ENCODE measurements around the gene CDKL5.

The CDKL5 gene

GRCh38 chrX:18422325-18422724, 3.1 kb upstream of the CDKL5 start:
- Histone ChIP-seq H3K4me2 (ENCODE audit: low read depth, low read length, poor library complexity, severe bottlenecking) (no peak overlapping the region), H3K4me3 (ENCODE audit: low read length, poor library complexity, severe bottlenecking) (no peak overlapping the region), H3F3A (ENCODE audit: low read depth) (no peaks in the 10 kb centered on the region), H4K20me1 (ENCODE audit: insufficient read depth, low read length, poor library complexity, severe bottlenecking) (no peaks in the 10 kb centered on the region), H3K79me2 (ENCODE audit: insufficient read depth, low read length) (no peaks in the 10 kb centered on the region), H3K4me1 (ENCODE audit: insufficient read depth, low read length, poor library complexity, severe bottlenecking) (peaks cover 5% of the 10 kb centered on the region), H2AFZ (ENCODE audit: low read length) (no peak overlapping the region), H3K9me2 (replicated peaks; ENCODE audit: low read depth, low read length) (no peaks in the 10 kb centered on the region), H3K9ac (ENCODE audit: low read depth, low read length, poor library complexity, severe bottlenecking) (no peak overlapping the region), H3K9me3 (ENCODE audit: insufficient read depth, low read depth, low read length) (no peaks in the 10 kb centered on the region), H3K36me3 (ENCODE audit: insufficient read depth, low read length) (no peaks in the 10 kb centered on the region), H3K27me3 (ENCODE audit: insufficient read depth, low read length, poor library complexity, severe bottlenecking) (no peaks in the 10 kb centered on the region)
- TF ChIP-seq, protein P1, sequence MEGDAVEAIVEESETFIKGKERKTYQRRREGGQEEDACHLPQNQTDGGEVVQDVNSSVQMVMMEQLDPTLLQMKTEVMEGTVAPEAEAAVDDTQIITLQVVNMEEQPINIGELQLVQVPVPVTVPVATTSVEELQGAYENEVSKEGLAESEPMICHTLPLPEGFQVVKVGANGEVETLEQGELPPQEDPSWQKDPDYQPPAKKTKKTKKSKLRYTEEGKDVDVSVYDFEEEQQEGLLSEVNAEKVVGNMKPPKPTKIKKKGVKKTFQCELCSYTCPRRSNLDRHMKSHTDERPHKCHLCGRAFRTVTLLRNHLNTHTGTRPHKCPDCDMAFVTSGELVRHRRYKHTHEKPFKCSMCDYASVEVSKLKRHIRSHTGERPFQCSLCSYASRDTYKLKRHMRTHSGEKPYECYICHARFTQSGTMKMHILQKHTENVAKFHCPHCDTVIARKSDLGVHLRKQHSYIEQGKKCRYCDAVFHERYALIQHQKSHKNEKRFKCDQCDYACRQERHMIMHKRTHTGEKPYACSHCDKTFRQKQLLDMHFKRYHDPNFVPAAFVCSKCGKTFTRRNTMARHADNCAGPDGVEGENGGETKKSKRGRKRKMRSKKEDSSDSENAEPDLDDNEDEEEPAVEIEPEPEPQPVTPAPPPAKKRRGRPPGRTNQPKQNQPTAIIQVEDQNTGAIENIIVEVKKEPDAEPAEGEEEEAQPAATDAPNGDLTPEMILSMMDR (conservative IDR thresholded peaks at IDR 0.05; ENCODE audit: low read length): no peak
- TF ChIP-seq EZH2phosphoT487 (IDR thresholded peaks at IDR 0.05; ENCODE audit: borderline replicate concordance): no peak

GRCh38 chrX:18422886-18423285, 2.5 kb upstream of the CDKL5 start:
- H3K9me2 ChIP-seq (replicated peaks; ENCODE audit: low read depth, low read length): no peaks in the 10 kb centered on the region
- H3F3A ChIP-seq (ENCODE audit: low read depth): no peaks in the 10 kb centered on the region
- no peaks in the 10 kb centered on the region for H3K27me3 ChIP-seq (ENCODE audit: insufficient read depth, low read length, poor library complexity, severe bottlenecking)
- H4K20me1 ChIP-seq (ENCODE audit: insufficient read depth, low read length, poor library complexity, severe bottlenecking): no peaks in the 10 kb centered on the region
- H3K4me1 ChIP-seq (ENCODE audit: insufficient read depth, low read length, poor library complexity, severe bottlenecking): peaks cover 5% of the 10 kb centered on the region
- TF ChIP-seq, protein P1 (conservative IDR thresholded peaks at IDR 0.05; ENCODE audit: low read length): no peak
- no peak for TF ChIP-seq EZH2phosphoT487 (IDR thresholded peaks at IDR 0.05; ENCODE audit: borderline replicate concordance)
- no peak overlapping the region for H2AFZ ChIP-seq (ENCODE audit: low read length)
- no peaks in the 10 kb centered on the region for H3K9me3 ChIP-seq (ENCODE audit: insufficient read depth, low read depth, low read length)
- no peak overlapping the region for H3K4me2 ChIP-seq (ENCODE audit: low read depth, low read length, poor library complexity, severe bottlenecking)
- no peaks in the 10 kb centered on the region for H3K79me2 ChIP-seq (ENCODE audit: insufficient read depth, low read length)
- no peak overlapping the region for H3K4me3 ChIP-seq (ENCODE audit: low read length, poor library complexity, severe bottlenecking)
- no peaks in the 10 kb centered on the region for H3K36me3 ChIP-seq (ENCODE audit: insufficient read depth, low read length)
- no peak overlapping the region for H3K9ac ChIP-seq (ENCODE audit: low read depth, low read length, poor library complexity, severe bottlenecking)

- Histone ChIP-seq H4K20me1 (ENCODE audit: insufficient read depth, low read length, poor library complexity, severe bottlenecking) (no peaks in the 10 kb centered on the region), H3K9ac (ENCODE audit: low read depth, low read length, poor library complexity, severe bottlenecking) (peak overlapping the region; percentile 60), H3F3A (ENCODE audit: low read depth) (no peaks in the 10 kb centered on the region), H3K36me3 (ENCODE audit: insufficient read depth, low read length) (no peaks in the 10 kb centered on the region), H3K9me3 (ENCODE audit: insufficient read depth, low read depth, low read length) (no peaks in the 10 kb centered on the region), H3K4me3 (ENCODE audit: low read length, poor library complexity, severe bottlenecking) (peak overlapping the region; percentile 81), H3K4me1 (ENCODE audit: insufficient read depth, low read length, poor library complexity, severe bottlenecking) (peaks cover 5% of the 10 kb centered on the region), H2AFZ (ENCODE audit: low read length) (peak overlapping the region; percentile 92), H3K27me3 (ENCODE audit: insufficient read depth, low read length, poor library complexity, severe bottlenecking) (no peaks in the 10 kb centered on the region), H3K79me2 (ENCODE audit: insufficient read depth, low read length) (no peaks in the 10 kb centered on the region), H3K9me2 (replicated peaks; ENCODE audit: low read depth, low read length) (no peaks in the 10 kb centered on the region), H3K4me2 (ENCODE audit: low read depth, low read length, poor library complexity, severe bottlenecking) (peak overlapping the region; percentile 70)
- TF ChIP-seq EZH2phosphoT487 (IDR thresholded peaks at IDR 0.05; ENCODE audit: borderline replicate concordance): no peak
- TF ChIP-seq, protein P1 (conservative IDR thresholded peaks at IDR 0.05; ENCODE audit: low read length): no peak
Measured at GRCh38 chrX:18424482-18425198, 768 bp upstream of the CDKL5 start.
